HFF-Myc (cell line): ENCODE data around the gene EEFSEC.

Experiments
- DNase-seq: peaks from one replicate; pipeline ENCODE4 v3.0.0-alpha.2; 2011; ENCODE audit warnings: low read depth; ENCODE audit errors: extremely low read depth
- H3K4me3 ChIP-seq: replicated peaks from 2 replicates; pipeline ENCODE4 v1.5.1; 2011; ENCODE audit warnings: low read depth, mild to moderate bottlenecking, control low read depth, low read length
- CTCF ChIP-seq: IDR thresholded peaks from 2 replicates; pipeline ENCODE4 v1.5.1; 2012; ENCODE audit warnings: mild to moderate bottlenecking, low read depth, low read length, control low read depth; ENCODE audit errors: missing control alignments

EEFSEC gene

GRCh38 chr3:128419311-128419710 is 266.0 kb downstream of the EEFSEC start:
- no peak for DNase-seq
- no peak for TF ChIP-seq CTCF
- H3K4me3 ChIP-seq, result no peak overlapping the region

- H3K4me3 ChIP-seq, result no peak overlapping the region
- no peak for TF ChIP-seq CTCF
- no peak for DNase-seq
Measured at GRCh38 chr3:128420289-128420688, 267.0 kb downstream of the EEFSEC start.

- no peak for DNase-seq
- no peak overlapping the region for H3K4me3 ChIP-seq
- TF ChIP-seq CTCF, result no peak
Measured at GRCh38 chr3:128420720-128421438, 267.6 kb downstream of the EEFSEC start.

GRCh38 chr3:128421439-128421836 is 268.2 kb downstream of the EEFSEC start:
- no peak for DNase-seq
- H3K4me3 ChIP-seq, result no peak overlapping the region
- no peak for TF ChIP-seq CTCF

- no peak for TF ChIP-seq CTCF
- DNase-seq, result no peak
Measured at GRCh38 chr3:128421966-128422365, 268.7 kb downstream of the EEFSEC start.

GRCh38 chr3:128422762-128423524 is 269.7 kb downstream of the EEFSEC start:
- TF ChIP-seq CTCF, result no peak
- H3K4me3 ChIP-seq, result no peak overlapping the region
- no peak for DNase-seq

More at GRCh38 chr3:128421966-128422365, 268.7 kb downstream of the EEFSEC start:
- H3K4me3 ChIP-seq, result no peak overlapping the region
